Keratinocyte (primary cell): ENCODE results near the gene ALPI. TPM values are rescaled to one million over a fixed set of nuclear protein-coding genes. Genes with fewer than 3 reads are reported as not detected.

ENCODE experiments used
- DNase-seq: peaks from one replicate; pipeline ENCODE4 v3.0.0-alpha.2; 2011; ENCODE audit warnings: low read depth, missing footprints, low spot score
- FAIRE-seq: peaks from 2 replicates; lab custom pipeline; 2011; peaks lifted over from hg19 to GRCh38; lab: Jason Lieb, UNC
- H2AFZ ChIP-seq: 2 replicates; pipeline ENCODE4 v1.6.0; 2012; ENCODE audit warnings: low read length, control low read depth, inconsistent platforms; ENCODE audit not compliant: control insufficient read depth
- H3K27ac ChIP-seq: 2 replicates; pipeline ENCODE4 v1.5.1; 2011; ENCODE audit warnings: low read length; ENCODE audit not compliant: control insufficient read depth, insufficient read depth
- H3K27me3 ChIP-seq: 3 replicates; pipeline ENCODE4 v1.6.0; 2011; ENCODE audit warnings: low read length; ENCODE audit not compliant: control insufficient read depth, insufficient read depth; ENCODE audit errors: extremely low read depth
- H3K36me3 ChIP-seq, 2 experiments: 2 replicates in 1 of 2; 3 replicates in 1 of 2; pipeline ENCODE4 v1.5.1; 2011; ENCODE audit warnings: low read length in 2 of 2, mild to moderate bottlenecking in 1 of 2; ENCODE audit not compliant: control insufficient read depth in 2 of 2, insufficient read depth in 2 of 2; ENCODE audit errors: extremely low read depth in 1 of 2
- H3K4me1 ChIP-seq: 3 replicates; pipeline ENCODE4 v1.5.1; 2011; ENCODE audit warnings: low read length; ENCODE audit not compliant: control insufficient read depth, insufficient read depth; ENCODE audit errors: extremely low read depth
- H3K4me2 ChIP-seq: 3 replicates; pipeline ENCODE4 v1.6.0; 2011; ENCODE audit warnings: low read depth, low read length; ENCODE audit not compliant: control insufficient read depth, insufficient read depth; ENCODE audit errors: extremely low read depth
- H3K4me3 ChIP-seq, 3 experiments: fragments of 200-600 bp in 1 of 3; sonication (generic) in 1 of 3; 2 replicates in 2 of 3; 3 replicates in 1 of 3; pipeline ENCODE4 v1.5.1; 2011 to 2016; ENCODE audit warnings: low read length in 3 of 3, mild to moderate bottlenecking in 3 of 3, control low read depth in 2 of 3, inconsistent platforms in 1 of 3, low read depth in 1 of 3, mixed read lengths in 1 of 3, mixed run types in 1 of 3, moderate library complexity in 1 of 3; ENCODE audit not compliant: control insufficient read depth in 2 of 3, insufficient read depth in 2 of 3; ENCODE audit errors: extremely low read depth in 1 of 3
- H3K79me2 ChIP-seq: 2 replicates; pipeline ENCODE4 v1.6.0; 2012; ENCODE audit warnings: low read length; ENCODE audit not compliant: control insufficient read depth, insufficient read depth
- H3K9ac ChIP-seq: 3 replicates; pipeline ENCODE4 v1.6.0; 2011; ENCODE audit warnings: low read length; ENCODE audit not compliant: control insufficient read depth, insufficient read depth; ENCODE audit errors: extremely low read depth
- H3K9me1 ChIP-seq: 3 replicates; pipeline ENCODE4 v1.6.0; 2011; ENCODE audit warnings: low read length; ENCODE audit not compliant: control insufficient read depth, insufficient read depth; ENCODE audit errors: extremely low read depth
- H3K9me3 ChIP-seq: 2 replicates; pipeline ENCODE4 v1.5.1; 2012; ENCODE audit warnings: low read depth, low read length; ENCODE audit not compliant: control insufficient read depth
- H4K20me1 ChIP-seq: 3 replicates; pipeline ENCODE4 v1.6.0; 2011; ENCODE audit warnings: low read length; ENCODE audit not compliant: control insufficient read depth, insufficient read depth; ENCODE audit errors: extremely low read depth
- EZH2 ChIP-seq: IDR thresholded peaks from one replicate; pipeline ENCODE4 v1.6.1; 2012; ENCODE audit warnings: inconsistent platforms, mild to moderate bottlenecking, low read length, moderate library complexity
- dilution Hi-C: fragments of 300-500 bp; cut with MboI; formaldehyde crosslinking; loops from one replicate; pipeline ENCODE4 v1.7.0; 2020; ENCODE audit warnings: low sequenced_read_pairs; ENCODE audit not compliant: extremely low pct_ligation_motif_present
- polyA plus RNA-seq, 5 experiments: library from polyadenylated mRNA; depleted of rRNA in 3 of 5; stranded (reverse) in 3 of 5; stranded (forward) in 1 of 5; unstranded in 1 of 5; fragments of >200 nt; gene quantifications; 1 replicate in 1 of 5; 2 replicates in 3 of 5; 3 replicates in 1 of 5; pipeline versions ENCODE4 v1.2.1 to v1.2.3, GENCODE V29; 2011 to 2012; ENCODE audit warnings: missing spikeins in 2 of 5, low read depth in 1 of 5, low replicate concordance in 1 of 5
- TF ChIP-seq, protein P1 (sequence below), 3 experiments: IDR thresholded peaks in 1 of 3; conservative IDR thresholded peaks in 1 of 3; optimal IDR thresholded peaks in 1 of 3; 2 replicates in 2 of 3; 3 replicates in 1 of 3; pipeline versions ENCODE3 to v1.5.1; 2011; ENCODE audit warnings: low read length in 3 of 3, mild to moderate bottlenecking in 3 of 3, moderate library complexity in 2 of 3, control low read depth in 1 of 3, inconsistent platforms in 1 of 3; ENCODE audit not compliant: insufficient read depth in 2 of 3; ENCODE audit errors: extremely low read depth in 1 of 3

ALPI gene
- polyA plus RNA-seq, 1 donor (not counting 4 experiments of a cell fraction or from before 2014, with no cell fraction given): not detected

DNA sequence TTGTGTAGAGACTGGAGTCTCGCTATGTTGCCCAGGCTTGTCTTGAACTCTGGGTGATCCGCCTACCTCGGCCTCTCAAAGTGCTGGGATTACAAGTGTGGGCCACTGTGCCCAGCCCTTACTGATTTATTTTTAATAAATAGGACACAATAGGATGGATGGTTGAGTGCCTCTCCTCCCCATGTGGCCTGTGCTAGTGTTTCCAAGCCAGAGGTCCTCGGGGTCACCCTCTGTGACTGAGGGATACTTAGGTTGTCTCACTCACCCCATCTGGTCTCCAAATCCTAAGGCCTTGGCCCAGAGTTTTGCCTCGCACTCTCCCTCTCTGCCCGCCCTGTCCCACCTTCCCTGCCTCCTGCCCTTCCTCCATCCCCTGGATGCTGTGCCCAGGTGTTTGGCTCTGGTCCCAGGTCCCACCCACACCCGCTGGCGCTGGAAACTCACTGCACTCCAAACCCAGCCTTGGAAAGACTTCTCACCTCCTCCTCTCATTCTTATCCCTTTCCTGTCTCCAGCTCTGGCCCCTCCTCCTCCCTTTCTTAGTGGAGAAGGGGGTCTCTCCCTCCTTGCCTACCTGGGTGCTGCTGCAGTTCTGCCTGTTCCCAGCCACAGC is 36.4 kb downstream of the ALPI start:
- Histone ChIP-seq H3K9ac (no peak overlapping the region), H4K20me1 (no peaks in the 10 kb centered on the region), H3K4me3 (no peak overlapping the region), H3K9me1 (no peaks in the 10 kb centered on the region), H3K9me3 (no peaks in the 10 kb centered on the region), H3K27me3 (peaks cover 23% of the 10 kb centered on the region), H3K79me2 (no peaks in the 10 kb centered on the region), H3K4me1 (no peaks in the 10 kb centered on the region), H2AFZ (no peak overlapping the region), H3K27ac (no peak overlapping the region), H3K36me3 (no peaks in the 10 kb centered on the region), H3K4me2 (no peak overlapping the region)
- FAIRE-seq: no peak
- no peak for TF ChIP-seq EZH2
- TF ChIP-seq, protein P1, sequence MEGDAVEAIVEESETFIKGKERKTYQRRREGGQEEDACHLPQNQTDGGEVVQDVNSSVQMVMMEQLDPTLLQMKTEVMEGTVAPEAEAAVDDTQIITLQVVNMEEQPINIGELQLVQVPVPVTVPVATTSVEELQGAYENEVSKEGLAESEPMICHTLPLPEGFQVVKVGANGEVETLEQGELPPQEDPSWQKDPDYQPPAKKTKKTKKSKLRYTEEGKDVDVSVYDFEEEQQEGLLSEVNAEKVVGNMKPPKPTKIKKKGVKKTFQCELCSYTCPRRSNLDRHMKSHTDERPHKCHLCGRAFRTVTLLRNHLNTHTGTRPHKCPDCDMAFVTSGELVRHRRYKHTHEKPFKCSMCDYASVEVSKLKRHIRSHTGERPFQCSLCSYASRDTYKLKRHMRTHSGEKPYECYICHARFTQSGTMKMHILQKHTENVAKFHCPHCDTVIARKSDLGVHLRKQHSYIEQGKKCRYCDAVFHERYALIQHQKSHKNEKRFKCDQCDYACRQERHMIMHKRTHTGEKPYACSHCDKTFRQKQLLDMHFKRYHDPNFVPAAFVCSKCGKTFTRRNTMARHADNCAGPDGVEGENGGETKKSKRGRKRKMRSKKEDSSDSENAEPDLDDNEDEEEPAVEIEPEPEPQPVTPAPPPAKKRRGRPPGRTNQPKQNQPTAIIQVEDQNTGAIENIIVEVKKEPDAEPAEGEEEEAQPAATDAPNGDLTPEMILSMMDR (optimal IDR thresholded peaks at IDR 0.05 in 1 of 3, IDR thresholded peaks at IDR 0.05 in 1 of 3, conservative IDR thresholded peaks at IDR 0.05 in 1 of 3; ENCODE audit: extremely low read depth in 1 of 3, insufficient read depth in 2 of 3, low read length in 3 of 3): no peak
- no peak for DNase-seq
- dilution Hi-C loops: no loop called here

DNA sequence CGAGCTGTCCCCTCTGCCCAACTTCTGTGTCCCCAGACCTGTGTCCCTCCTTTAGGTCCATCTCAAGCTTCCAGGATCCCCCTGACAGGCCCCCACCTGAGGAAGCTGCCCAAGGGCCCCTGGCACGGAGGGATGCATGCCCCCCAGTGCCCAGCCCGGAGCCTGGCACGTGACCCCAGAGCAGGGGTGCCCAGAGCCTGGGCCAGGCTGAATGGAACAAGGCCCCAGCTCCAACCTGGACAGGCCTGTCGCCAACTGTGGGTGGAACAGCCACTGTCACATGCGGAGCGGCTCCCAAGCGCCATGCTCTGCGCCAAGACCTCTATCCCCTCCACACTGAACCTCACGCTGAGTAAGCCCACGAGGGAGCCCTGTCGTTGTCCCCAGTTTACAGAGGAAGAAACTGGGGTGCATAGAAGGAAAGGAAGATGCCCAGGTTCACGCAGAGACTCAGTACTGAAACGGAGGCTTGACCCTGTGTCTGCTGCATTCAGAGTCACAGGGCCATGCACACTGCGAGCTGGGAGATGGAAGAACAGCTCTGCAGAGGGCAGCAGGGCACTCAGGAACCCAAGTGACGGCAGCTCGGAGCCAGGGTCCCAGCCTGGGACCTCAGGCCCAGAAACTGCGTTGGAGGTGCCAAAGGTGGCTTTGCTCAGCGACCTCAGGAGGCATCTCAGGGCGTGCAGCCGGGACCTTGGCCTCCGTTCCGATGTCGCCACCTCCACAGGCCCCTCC is 37.2 kb downstream of the ALPI start:
- DNase-seq: no peak
- Histone ChIP-seq H3K36me3 (no peaks in the 10 kb centered on the region), H3K4me1 (no peaks in the 10 kb centered on the region), H3K79me2 (no peaks in the 10 kb centered on the region), H2AFZ (no peak overlapping the region), H4K20me1 (no peaks in the 10 kb centered on the region), H3K27me3 (peaks cover 16% of the 10 kb centered on the region), H3K9ac (no peak overlapping the region), H3K9me1 (no peaks in the 10 kb centered on the region), H3K4me2 (no peak overlapping the region), H3K9me3 (no peaks in the 10 kb centered on the region), H3K4me3 (no peak overlapping the region), H3K27ac (no peak overlapping the region)
- dilution Hi-C loops: no loop called here
- no peak for FAIRE-seq
- TF ChIP-seq, protein P1 (optimal IDR thresholded peaks at IDR 0.05 in 1 of 3, IDR thresholded peaks at IDR 0.05 in 1 of 3, conservative IDR thresholded peaks at IDR 0.05 in 1 of 3; ENCODE audit: extremely low read depth in 1 of 3, insufficient read depth in 2 of 3, low read length in 3 of 3): no peak
- TF ChIP-seq EZH2: no peak
